GM23338 (cell line): ENCODE results near the gene PLEKHG2.

Source experiments
- CREB1 ChIP-seq: fragments of 250-450 bp; sonication (Bioruptor Pico); IDR thresholded peaks from 2 replicates; pipeline ENCODE4 v1.5.0; 2020; ENCODE audit warnings: low read depth, mild to moderate bottlenecking, moderate library complexity
- EZH2 ChIP-seq: fragments of 200-600 bp; sonication (generic); IDR thresholded peaks from one replicate; pipeline ENCODE4 v1.8.0; 2017; ENCODE audit warnings: antibody characterized with exemption, mild to moderate bottlenecking, low read depth; ENCODE audit not compliant: unreplicated experiment
- TF ChIP-seq, protein P1 (sequence below), 2 experiments: fragments of 200-600 bp in 1 of 2; sonication (generic) in 1 of 2; conservative IDR thresholded peaks; 2 replicates each; pipeline versions ENCODE4 v1.5.1 to v1.6.1; 2016 to 2017; ENCODE audit warnings: antibody characterized with exemption in 2 of 2, low read depth in 2 of 2, mild to moderate bottlenecking in 2 of 2, moderate library complexity in 1 of 2

DNA sequence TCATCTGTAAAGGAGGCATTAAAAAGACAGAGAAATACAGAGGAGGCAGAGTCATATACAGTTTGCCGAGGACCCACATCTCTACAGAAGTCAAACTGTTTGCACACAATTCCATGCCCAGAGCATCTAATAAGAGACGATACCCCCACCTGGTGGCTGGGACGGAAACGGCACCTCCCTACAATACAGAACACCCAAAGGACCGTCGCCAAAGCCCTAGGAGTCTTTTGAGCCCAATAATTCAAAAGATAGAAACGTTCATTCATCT lies 703 bp upstream of the PLEKHG2 start:
- TF ChIP-seq EZH2 (no peak), CREB1 (CRISPR knock-in tag) (no peak)
- TF ChIP-seq, protein P1, sequence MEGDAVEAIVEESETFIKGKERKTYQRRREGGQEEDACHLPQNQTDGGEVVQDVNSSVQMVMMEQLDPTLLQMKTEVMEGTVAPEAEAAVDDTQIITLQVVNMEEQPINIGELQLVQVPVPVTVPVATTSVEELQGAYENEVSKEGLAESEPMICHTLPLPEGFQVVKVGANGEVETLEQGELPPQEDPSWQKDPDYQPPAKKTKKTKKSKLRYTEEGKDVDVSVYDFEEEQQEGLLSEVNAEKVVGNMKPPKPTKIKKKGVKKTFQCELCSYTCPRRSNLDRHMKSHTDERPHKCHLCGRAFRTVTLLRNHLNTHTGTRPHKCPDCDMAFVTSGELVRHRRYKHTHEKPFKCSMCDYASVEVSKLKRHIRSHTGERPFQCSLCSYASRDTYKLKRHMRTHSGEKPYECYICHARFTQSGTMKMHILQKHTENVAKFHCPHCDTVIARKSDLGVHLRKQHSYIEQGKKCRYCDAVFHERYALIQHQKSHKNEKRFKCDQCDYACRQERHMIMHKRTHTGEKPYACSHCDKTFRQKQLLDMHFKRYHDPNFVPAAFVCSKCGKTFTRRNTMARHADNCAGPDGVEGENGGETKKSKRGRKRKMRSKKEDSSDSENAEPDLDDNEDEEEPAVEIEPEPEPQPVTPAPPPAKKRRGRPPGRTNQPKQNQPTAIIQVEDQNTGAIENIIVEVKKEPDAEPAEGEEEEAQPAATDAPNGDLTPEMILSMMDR (conservative IDR thresholded peaks at IDR 0.05; ENCODE audit: low read depth in 2 of 2): peak; percentile 91 to 100
